Left lung (tissue), 10 donors: ENCODE results near the gene INS. TPM values are rescaled to one million over a fixed set of nuclear protein-coding genes. Genes with fewer than 3 reads are reported as not detected.

Source experiments
- ATAC-seq: fragments of 200-7000 bp; cut with Tn5 transposase; one replicate; pipeline ENCODE4 v1.9.1; 2020; ENCODE audit warnings: moderate library complexity
- DNase-seq, 4 donors: peaks; one replicate each; pipeline ENCODE4 v3.0.0-alpha.2; 2013 to 2020
- H3K27ac ChIP-seq, 2 donors: fragments of 200-600 bp; sonication (generic) in 1 of 2; one replicate each; pipeline versions ENCODE4 v1.5.0 to v1.8.0; 2020 to 2021
- H3K27me3 ChIP-seq, 2 donors: fragments of 200-600 bp; sonication (generic) in 1 of 2; one replicate each; pipeline versions ENCODE4 v1.5.0 to v1.8.0; 2020 to 2021
- H3K36me3 ChIP-seq, 2 donors: fragments of 200-600 bp; sonication (generic) in 1 of 2; one replicate each; pipeline versions ENCODE4 v1.5.0 to v1.8.0; 2020 to 2021
- H3K4me1 ChIP-seq, 2 donors: fragments of 200-600 bp; one replicate each; pipeline ENCODE4 v1.8.0; 2021
- H3K4me3 ChIP-seq, 2 donors: fragments of 200-600 bp; sonication (generic) in 1 of 2; one replicate each; pipeline versions ENCODE4 v1.5.0 to v1.8.0; 2020 to 2021; ENCODE audit warnings: mild to moderate bottlenecking in 1 of 2
- H3K9me3 ChIP-seq, 2 donors: fragments of 200-600 bp; sonication (generic) in 1 of 2; one replicate each; pipeline versions ENCODE4 v1.5.0 to v1.8.0; 2020 to 2021
- intact Hi-C, 2 donors: fragments of 100-400 bp; cut with DNase I; formaldehyde crosslinking; loops; one replicate each; pipeline versions ENCODE4 v1.11.2 to v1.14.2; 2022
- polyA plus RNA-seq, 6 donors: library from polyadenylated mRNA; unstranded; fragments of 120-200 nt; gene quantifications; one replicate each; pipeline ENCODE4 v1.2.1, GENCODE V29; 2013; ENCODE audit not compliant: insufficient read length in 6 of 6
- total RNA-seq, 2 donors: library from RNA; stranded (reverse); fragmentation: NEBNext Ultra II Directional; extraction: Animal tissue kit (Norgen Biotek cat#: 25700); gene quantifications; one replicate each; pipeline ENCODE4 v1.2.1, GENCODE V29; 2021
- TF ChIP-seq, protein P1 (sequence below), 2 donors: fragments of 200-600 bp; sonication (generic) in 1 of 2; IDR thresholded peaks; one replicate each; pipeline versions ENCODE4 v1.5.0 to v1.8.0; 2021; ENCODE audit warnings: antibody characterized with exemption in 2 of 2
- donor health status: DM: no; HTN: yes; CAD: no.
- donor health status: DM: no; HTN: no; CAD: no.

INS gene
- total and polyA plus RNA-seq, 8 donors, result not detected

DNA sequence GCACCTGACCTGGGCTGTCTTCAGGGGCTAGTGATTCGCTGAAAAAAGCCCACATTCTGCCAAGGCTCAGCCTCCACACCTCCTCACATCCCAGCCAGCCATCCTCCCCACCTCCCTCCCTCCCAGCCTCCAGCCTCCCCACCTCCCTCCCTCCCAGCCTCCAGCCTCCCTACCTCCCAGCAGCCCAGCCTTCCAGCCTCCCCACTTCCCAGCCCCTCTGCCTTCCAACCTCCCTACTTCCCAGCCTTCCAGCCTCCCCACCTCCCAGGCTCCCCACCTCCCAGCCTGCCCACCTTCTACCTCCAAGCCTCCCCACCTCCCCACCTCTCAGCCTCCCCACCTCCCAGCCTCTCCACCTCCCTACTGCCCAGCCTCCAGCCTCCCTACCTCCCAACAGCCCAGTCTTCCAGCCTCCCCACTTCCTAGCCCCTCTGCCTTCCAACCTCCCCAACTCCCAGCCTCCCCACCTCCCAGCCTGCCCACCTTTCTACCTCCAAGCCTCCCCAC lies 44.3 kb upstream of the INS start:
- H3K27me3 ChIP-seq, result no peaks in the 10 kb centered on the region
- no peaks in the 10 kb centered on the region for H3K4me1 ChIP-seq
- DNase-seq, result peak in 1 of 4 donors; percentile 28
- H3K4me3 ChIP-seq, result no peak overlapping the region
- H3K27ac ChIP-seq, result no peak overlapping the region
- intact Hi-C loops, result no loop called here
- H3K36me3 ChIP-seq, result no peaks in the 10 kb centered on the region
- peaks cover 0 to 5% of the 10 kb centered on the region in 2 donors for H3K9me3 ChIP-seq
- no peak for ATAC-seq
- TF ChIP-seq, protein P1, sequence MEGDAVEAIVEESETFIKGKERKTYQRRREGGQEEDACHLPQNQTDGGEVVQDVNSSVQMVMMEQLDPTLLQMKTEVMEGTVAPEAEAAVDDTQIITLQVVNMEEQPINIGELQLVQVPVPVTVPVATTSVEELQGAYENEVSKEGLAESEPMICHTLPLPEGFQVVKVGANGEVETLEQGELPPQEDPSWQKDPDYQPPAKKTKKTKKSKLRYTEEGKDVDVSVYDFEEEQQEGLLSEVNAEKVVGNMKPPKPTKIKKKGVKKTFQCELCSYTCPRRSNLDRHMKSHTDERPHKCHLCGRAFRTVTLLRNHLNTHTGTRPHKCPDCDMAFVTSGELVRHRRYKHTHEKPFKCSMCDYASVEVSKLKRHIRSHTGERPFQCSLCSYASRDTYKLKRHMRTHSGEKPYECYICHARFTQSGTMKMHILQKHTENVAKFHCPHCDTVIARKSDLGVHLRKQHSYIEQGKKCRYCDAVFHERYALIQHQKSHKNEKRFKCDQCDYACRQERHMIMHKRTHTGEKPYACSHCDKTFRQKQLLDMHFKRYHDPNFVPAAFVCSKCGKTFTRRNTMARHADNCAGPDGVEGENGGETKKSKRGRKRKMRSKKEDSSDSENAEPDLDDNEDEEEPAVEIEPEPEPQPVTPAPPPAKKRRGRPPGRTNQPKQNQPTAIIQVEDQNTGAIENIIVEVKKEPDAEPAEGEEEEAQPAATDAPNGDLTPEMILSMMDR (IDR thresholded peaks at IDR 0.05), result no peak

DNA sequence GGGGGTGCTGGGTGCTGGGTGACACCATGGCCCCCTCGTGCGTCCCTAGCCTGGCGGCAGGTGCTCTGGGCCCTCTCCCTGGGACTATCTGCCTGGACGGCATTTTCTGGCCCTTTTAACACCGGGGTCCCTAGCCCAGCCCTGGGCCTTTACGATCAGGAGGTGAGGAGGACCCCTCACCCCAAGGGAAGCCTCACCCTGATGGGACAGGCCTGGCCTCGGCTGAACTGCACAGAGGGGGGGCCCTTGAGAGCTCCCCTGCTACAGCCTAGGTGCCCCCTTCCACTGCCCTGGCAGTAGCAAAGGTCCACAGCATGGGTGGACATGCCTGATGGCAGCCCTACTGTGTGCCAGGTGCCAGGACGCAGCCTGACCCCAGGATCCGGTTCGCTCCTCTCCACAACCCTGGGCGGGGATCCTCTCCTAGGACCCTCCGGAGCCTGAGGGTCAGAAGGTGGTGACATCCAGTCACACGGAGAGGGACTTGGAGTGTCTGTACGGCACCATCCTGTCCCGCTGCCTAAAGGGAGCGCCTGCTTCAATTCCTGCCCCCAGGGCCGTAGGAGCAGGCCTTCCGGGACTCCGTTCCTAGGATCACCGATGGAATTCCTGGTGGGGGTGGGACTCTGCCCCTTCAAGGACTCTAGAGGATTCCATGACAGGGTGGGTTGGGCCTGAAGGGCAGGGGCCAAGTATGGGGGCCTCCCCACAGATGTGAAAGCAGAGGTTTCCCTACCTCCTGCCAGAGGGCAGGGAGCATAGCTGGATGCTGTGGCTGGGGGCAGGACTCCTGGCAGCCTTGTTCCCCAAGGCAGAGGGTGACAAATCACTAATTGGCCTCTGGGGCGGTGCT lies 43.6 kb upstream of the INS start:
- DNase-seq, result peak in 1 of 4 donors; percentile 59
- H3K4me1 ChIP-seq, result no peaks in the 10 kb centered on the region
- TF ChIP-seq, protein P1 (IDR thresholded peaks at IDR 0.05), result no peak

DNA sequence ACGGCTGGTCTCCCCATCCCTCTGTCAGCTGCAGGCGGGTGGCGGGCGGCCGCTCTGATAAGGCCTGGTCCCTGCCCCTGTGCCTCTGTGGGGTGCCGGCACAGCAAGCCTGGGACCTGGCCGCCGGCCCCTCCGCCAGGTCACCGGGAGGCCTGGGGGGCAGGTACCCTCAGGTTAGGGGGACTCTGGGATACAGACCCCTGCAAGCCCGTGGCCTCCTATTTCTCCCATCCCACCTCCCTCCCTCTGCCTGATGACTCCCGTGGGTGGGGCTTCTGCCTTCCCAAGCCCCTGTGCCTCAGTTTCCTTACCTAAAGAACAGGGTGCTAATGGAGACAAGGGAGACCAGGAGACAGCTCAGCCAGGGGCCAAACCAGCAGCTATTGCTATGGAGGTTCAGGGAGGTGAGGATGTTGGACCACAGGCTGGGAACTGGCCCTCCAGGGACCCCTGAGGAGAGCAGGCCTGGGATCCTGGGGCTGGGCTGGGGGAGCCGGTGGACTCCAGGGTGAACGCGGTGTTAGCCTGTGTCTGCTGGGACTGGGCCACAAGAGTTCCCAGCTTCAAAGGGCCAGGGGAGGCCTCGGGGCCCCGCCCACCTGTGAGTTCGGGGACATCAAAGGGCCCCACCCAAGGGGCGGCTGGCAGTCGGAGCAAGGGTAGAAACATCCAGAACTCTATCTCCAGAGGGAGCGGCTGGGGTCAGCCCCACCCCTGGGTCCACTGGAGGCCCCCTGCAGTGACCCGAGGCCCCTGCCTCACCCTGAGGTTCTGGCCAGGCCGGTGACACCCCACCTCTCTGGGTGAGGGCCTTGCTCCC lies 42.6 kb upstream of the INS start:
- ATAC-seq, result no peak
- Histone ChIP-seq H3K4me1 (no peaks in the 10 kb centered on the region), H3K27me3 (no peaks in the 10 kb centered on the region), H3K27ac (no peak overlapping the region), H3K9me3 (peaks cover 0 to 5% of the 10 kb centered on the region in 2 donors), H3K36me3 (no peaks in the 10 kb centered on the region), H3K4me3 (no peak overlapping the region)
- DNase-seq, result peak in 1 of 4 donors; percentile 81
- TF ChIP-seq, protein P1 (IDR thresholded peaks at IDR 0.05), result no peak
- intact Hi-C loops, result no loop called here

More for the DNA sequence above, 43.6 kb upstream of the INS start:
- intact Hi-C loops, result no loop called here
- no peak for ATAC-seq
- Histone ChIP-seq H3K9me3 (peaks cover 0 to 5% of the 10 kb centered on the region in 2 donors), H3K36me3 (no peaks in the 10 kb centered on the region), H3K27ac (no peak overlapping the region), H3K4me3 (no peak overlapping the region), H3K27me3 (no peaks in the 10 kb centered on the region)

DNA sequence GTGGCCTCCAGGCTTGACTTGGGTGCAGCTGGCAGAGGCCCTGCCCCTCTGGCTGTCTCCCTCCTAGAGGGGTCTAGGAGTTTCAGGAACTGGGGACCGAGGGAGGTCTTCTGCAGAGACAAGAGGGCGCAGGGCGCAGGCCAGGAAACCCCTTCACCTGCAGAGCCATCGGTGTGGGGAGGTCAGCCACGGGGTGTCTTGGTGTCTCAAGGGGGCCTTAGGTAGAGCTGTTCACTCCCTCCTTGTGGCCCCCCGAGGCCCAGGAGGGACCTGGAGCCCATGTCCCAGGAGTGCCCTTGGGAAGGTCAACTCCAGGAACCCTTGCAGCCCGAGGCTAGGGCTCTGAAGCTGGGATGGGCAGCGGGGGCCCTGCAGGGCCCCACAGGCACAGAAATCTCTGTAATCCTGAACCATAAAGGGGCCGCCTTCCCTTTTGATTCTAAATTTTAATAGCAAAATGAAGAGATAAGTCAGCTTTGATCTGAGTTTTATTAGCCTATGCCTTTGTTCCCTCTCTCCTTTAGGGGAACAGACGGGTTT lies 42.0 kb upstream of the INS start:
- ATAC-seq (no peak), DNase-seq (peak in 1 of 4 donors; percentile 49)
- Histone ChIP-seq H3K4me1 (no peaks in the 10 kb centered on the region), H3K27me3 (no peaks in the 10 kb centered on the region), H3K9me3 (peaks cover 0 to 5% of the 10 kb centered on the region in 2 donors), H3K36me3 (no peaks in the 10 kb centered on the region), H3K27ac (no peak overlapping the region), H3K4me3 (no peak overlapping the region)
- TF ChIP-seq, protein P1 (IDR thresholded peaks at IDR 0.05), result no peak
- intact Hi-C loops, result no loop called here
